ENCODE measurements around the gene APPL2.

Gene APPL2

DNA sequence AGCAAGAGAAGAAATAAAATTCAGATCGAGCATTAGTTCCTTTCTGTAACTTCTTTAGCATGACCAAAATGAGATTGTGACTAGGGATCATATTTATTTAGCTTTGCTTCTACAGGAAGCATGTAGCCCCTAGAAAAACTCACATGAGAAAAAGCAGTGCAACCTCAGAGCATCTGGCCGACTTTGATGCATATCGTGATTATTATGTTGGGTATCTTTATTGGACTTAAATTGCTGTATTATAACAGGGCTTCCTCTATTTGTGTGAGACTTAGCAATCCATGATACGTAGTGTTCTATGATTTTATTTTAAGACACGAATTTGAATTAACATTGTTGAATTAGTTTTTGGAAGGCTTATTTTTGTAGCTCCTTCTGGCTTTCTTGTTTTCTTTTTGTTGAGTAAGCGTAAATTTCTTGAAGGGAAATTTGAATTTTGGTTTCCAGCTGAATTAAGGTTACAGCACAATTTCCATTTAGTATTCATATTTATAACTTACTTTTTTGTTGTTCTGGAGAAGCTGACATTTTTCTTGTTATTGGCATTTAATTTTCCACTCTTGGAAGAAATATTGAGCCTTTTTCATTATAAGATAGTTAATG is 94.6 kb downstream of the APPL2 start:
- no peak for DNase-seq (ENCODE audit: low read depth)
- TF ChIP-seq, protein P1, sequence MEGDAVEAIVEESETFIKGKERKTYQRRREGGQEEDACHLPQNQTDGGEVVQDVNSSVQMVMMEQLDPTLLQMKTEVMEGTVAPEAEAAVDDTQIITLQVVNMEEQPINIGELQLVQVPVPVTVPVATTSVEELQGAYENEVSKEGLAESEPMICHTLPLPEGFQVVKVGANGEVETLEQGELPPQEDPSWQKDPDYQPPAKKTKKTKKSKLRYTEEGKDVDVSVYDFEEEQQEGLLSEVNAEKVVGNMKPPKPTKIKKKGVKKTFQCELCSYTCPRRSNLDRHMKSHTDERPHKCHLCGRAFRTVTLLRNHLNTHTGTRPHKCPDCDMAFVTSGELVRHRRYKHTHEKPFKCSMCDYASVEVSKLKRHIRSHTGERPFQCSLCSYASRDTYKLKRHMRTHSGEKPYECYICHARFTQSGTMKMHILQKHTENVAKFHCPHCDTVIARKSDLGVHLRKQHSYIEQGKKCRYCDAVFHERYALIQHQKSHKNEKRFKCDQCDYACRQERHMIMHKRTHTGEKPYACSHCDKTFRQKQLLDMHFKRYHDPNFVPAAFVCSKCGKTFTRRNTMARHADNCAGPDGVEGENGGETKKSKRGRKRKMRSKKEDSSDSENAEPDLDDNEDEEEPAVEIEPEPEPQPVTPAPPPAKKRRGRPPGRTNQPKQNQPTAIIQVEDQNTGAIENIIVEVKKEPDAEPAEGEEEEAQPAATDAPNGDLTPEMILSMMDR (IDR thresholded peaks at IDR 0.05; ENCODE audit: low read length, missing control alignments), result no peak

DNA sequence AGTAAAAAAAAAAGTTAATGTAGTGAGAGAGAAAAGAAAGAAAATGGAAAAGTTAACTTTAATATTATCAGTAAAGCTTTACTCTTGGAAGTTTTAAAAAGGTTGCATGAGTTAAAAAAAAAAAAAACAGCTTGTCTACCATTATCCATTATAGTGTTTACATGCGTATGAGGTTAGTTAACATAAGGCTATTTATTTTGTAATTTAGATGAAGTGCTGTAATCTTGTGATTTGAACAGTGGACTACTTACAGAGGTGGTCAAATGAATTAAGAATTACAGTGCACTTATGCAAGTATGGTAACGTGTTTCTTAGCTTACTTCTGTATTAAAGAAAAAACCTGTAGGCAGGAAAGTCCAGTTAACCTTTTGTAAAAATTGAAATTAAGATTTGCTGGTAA is 97.7 kb downstream of the APPL2 start:
- TF ChIP-seq, protein P1 (IDR thresholded peaks at IDR 0.05; ENCODE audit: low read length, missing control alignments), result no peak
- DNase-seq (ENCODE audit: low read depth), result no peak
- H3K4me3 ChIP-seq (replicated peaks; ENCODE audit: low read depth, low read length), result no peak overlapping the region

More for the DNA sequence above, 94.6 kb downstream of the APPL2 start:
- H3K4me3 ChIP-seq (replicated peaks; ENCODE audit: low read depth, low read length), result no peak overlapping the region

Measured in fibroblast of pulmonary artery (primary cell).